Endothelial cell of umbilical vein (primary cell): Measurements from ENCODE around the gene SPATA33. TPM values are rescaled to one million over a fixed set of nuclear protein-coding genes. Genes with fewer than 3 reads are reported as not detected.

Experiments used
- BruUV-seq: library from RNA; stranded (reverse); fragments of 400-500 nt; replicated peaks from 2 replicates; lab custom pipeline; 2021; lab: Mats Ljungman, UMichigan
- CTCF ChIA-PET: fragments of 300-600, 350-600 bp; sonication (Branson Sonifier 250); formaldehyde crosslinking; loops from one replicate; lab custom pipeline; 2021; ENCODE audit warnings: antibody characterized with exemption, inconsistent platforms; lab: Charles Lee
- POLR2A ChIA-PET: fragments of 300-600, 350-600 bp; sonication (Branson Sonifier 250); formaldehyde crosslinking; loops from one replicate; lab custom pipeline; 2021; ENCODE audit warnings: antibody characterized with exemption, inconsistent platforms; lab: Charles Lee
- DNase-seq: peaks from one replicate; pipeline ENCODE4 v3.0.0-alpha.2; 2011; ENCODE audit warnings: low read depth, low spot score
- FAIRE-seq: peaks from 2 replicates; lab custom pipeline; 2011; peaks lifted over from hg19 to GRCh38; lab: Jason Lieb, UNC
- H2AFZ ChIP-seq: 2 replicates; pipeline ENCODE4 v1.6.0; 2012; ENCODE audit warnings: low read depth, low read length, control low read depth, inconsistent platforms
- H3K27ac ChIP-seq: 2 replicates; pipeline ENCODE4 v1.5.1; 2011; ENCODE audit warnings: low read depth, mild to moderate bottlenecking, control low read depth, low read length, moderate library complexity; ENCODE audit not compliant: insufficient read depth
- H3K27me3 ChIP-seq, 2 experiments: 2 replicates each; pipeline versions ENCODE4 v1.6.0 to v1.6.1; 2011; ENCODE audit warnings: low read length in 2 of 2, mixed read lengths in 1 of 2; ENCODE audit not compliant: control insufficient read depth in 2 of 2, insufficient read depth in 2 of 2
- H3K36me3 ChIP-seq, 2 experiments: 2 replicates in 1 of 2; 3 replicates in 1 of 2; pipeline ENCODE4 v1.5.1; 2011; ENCODE audit warnings: low read length in 2 of 2, mild to moderate bottlenecking in 1 of 2, moderate library complexity in 1 of 2; ENCODE audit not compliant: control insufficient read depth in 2 of 2, insufficient read depth in 2 of 2; ENCODE audit errors: extremely low read depth in 1 of 2
- H3K4me1 ChIP-seq: 3 replicates; pipeline ENCODE4 v1.5.1; 2011; ENCODE audit warnings: mild to moderate bottlenecking, low read length; ENCODE audit not compliant: control insufficient read depth, insufficient read depth; ENCODE audit errors: extremely low read depth
- H3K4me2 ChIP-seq: 2 replicates; pipeline ENCODE4 v1.6.1; 2011; ENCODE audit warnings: low read length, control low read depth, mixed read lengths; ENCODE audit not compliant: insufficient read depth
- H3K4me3 ChIP-seq, 3 experiments: fragments of 200-600 bp in 1 of 3; sonication (generic), shearing (Covaris generic) in 1 of 3; replicated peaks in 1 of 3; 2 replicates each; pipeline ENCODE4 v1.5.1; 2011 to 2016; ENCODE audit warnings: control low read depth in 3 of 3, low read length in 3 of 3, mild to moderate bottlenecking in 2 of 3, inconsistent platforms in 1 of 3, low read depth in 1 of 3, moderate library complexity in 1 of 3; ENCODE audit not compliant: insufficient read depth in 1 of 3
- H3K79me2 ChIP-seq: 2 replicates; pipeline ENCODE4 v1.6.0; 2012; ENCODE audit warnings: low read length, inconsistent platforms; ENCODE audit not compliant: control insufficient read depth, insufficient read depth
- H3K9ac ChIP-seq: replicated peaks from 2 replicates; pipeline ENCODE3; 2011; ENCODE audit warnings: low read length, control low read depth; ENCODE audit not compliant: insufficient read depth; ENCODE audit errors: extremely low read depth
- H3K9me1 ChIP-seq: replicated peaks from 3 replicates; pipeline ENCODE4 v1.6.0; 2011; ENCODE audit warnings: mild to moderate bottlenecking, low read length; ENCODE audit not compliant: control insufficient read depth, insufficient read depth; ENCODE audit errors: extremely low read depth
- H3K9me3 ChIP-seq: replicated peaks from 2 replicates; pipeline ENCODE4 v1.5.1; 2012; ENCODE audit warnings: low read length, inconsistent platforms; ENCODE audit not compliant: control insufficient read depth, insufficient read depth
- H4K20me1 ChIP-seq: replicated peaks from 2 replicates; pipeline ENCODE3; 2011; ENCODE audit warnings: mild to moderate bottlenecking, low read length; ENCODE audit not compliant: control insufficient read depth, insufficient read depth; ENCODE audit errors: extremely low read depth
- EZH2 ChIP-seq: IDR thresholded peaks from 2 replicates; pipeline ENCODE4 v1.6.1; 2012; ENCODE audit warnings: borderline replicate concordance, low read depth, mild to moderate bottlenecking, moderate library complexity, low read length, inconsistent platforms; ENCODE audit not compliant: severe bottlenecking
- JUN ChIP-seq: IDR thresholded peaks from 2 replicates; pipeline ENCODE4 v1.6.1; 2011; ENCODE audit warnings: borderline replicate concordance, low read depth; ENCODE audit not compliant: insufficient read length, insufficient read depth
- MYC ChIP-seq: IDR thresholded peaks from one replicate; pipeline ENCODE4 v1.6.1; 2011; ENCODE audit warnings: mild to moderate bottlenecking, low read depth, low read length
- POLR2A ChIP-seq: IDR thresholded peaks from 2 replicates; pipeline ENCODE4 v1.6.1; 2012; ENCODE audit warnings: low read depth, mild to moderate bottlenecking, control low read depth, low read length
- POLR2AphosphoS5 ChIP-seq: IDR thresholded peaks from 2 replicates; pipeline ENCODE4 v1.6.1; 2012; ENCODE audit warnings: low read depth, mild to moderate bottlenecking, control low read depth, low read length, moderate library complexity; ENCODE audit not compliant: insufficient read depth
- dilution Hi-C: fragments of 300-500 bp; cut with MboI; formaldehyde crosslinking; loops from one replicate; pipeline ENCODE4 v1.15.0; 2019; ENCODE audit warnings: low sequenced_read_pairs; ENCODE audit not compliant: extremely low pct_ligation_motif_present
- intact Hi-C: fragments of 100-400 bp; cut with micrococcal nuclease; formaldehyde crosslinking; loops from one replicate; pipeline ENCODE4 v1.10.0; 2022
- polyA plus RNA-seq, 4 experiments: library from polyadenylated mRNA; depleted of rRNA in 3 of 4; stranded (reverse) in 3 of 4; unstranded in 1 of 4; fragments of >200 nt; gene quantifications; 2 replicates each; pipeline versions ENCODE4 v1.2.1 to v1.2.3, GENCODE V29; 2011 to 2012; ENCODE audit warnings: missing spikeins in 1 of 4
- total RNA-seq: library from RNA; stranded (reverse); gene quantifications from 2 replicates; pipeline ENCODE4 v1.2.3, GENCODE V29; 2021
- TF ChIP-seq, protein P1 (sequence below), 2 donors: IDR thresholded peaks; 1 replicate in 1 of 2; 2 replicates in 1 of 2; pipeline ENCODE4 v1.5.1; 2011; ENCODE audit warnings: low read length in 2 of 2, mild to moderate bottlenecking in 2 of 2, moderate library complexity in 2 of 2, control low read depth in 1 of 2, inconsistent platforms in 1 of 2, low read depth in 1 of 2; ENCODE audit not compliant: insufficient read depth in 1 of 2; ENCODE audit errors: extremely low read depth in 1 of 2
- TF ChIP-seq, protein P2 (sequence below): IDR thresholded peaks from 2 replicates; pipeline ENCODE4 v1.6.1; 2011; ENCODE audit not compliant: insufficient read depth, insufficient read length

SPATA33 gene
- total and polyA plus RNA-seq, 2 donors (not counting 3 experiments of a cell fraction or from before 2014, with no cell fraction given), result 3.5 to 11.4 TPM

DNA sequence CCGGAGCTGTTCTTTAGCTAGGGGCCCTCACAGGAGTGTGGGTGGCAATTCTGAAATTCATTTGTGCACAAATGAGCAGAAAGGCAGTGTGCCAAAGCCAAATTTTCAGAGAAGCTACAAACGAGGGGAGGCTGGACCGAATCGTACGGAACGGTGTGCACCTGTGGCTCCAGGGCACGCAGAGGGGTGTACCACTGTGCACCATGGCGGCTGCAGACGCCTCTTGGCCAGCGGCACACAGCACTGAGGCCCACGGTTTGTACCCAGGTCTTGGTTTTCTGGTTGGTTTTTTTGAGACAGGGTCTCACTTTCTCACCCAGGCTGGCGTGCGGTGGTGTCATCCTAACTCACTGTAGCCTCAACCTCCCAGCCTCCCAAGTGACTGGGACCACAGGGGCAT, 15.1 kb upstream of the SPATA33 start:
- no peaks in the 10 kb centered on the region for H3K27me3 ChIP-seq
- H3K36me3 ChIP-seq, result peaks cover 4 to 23% of the 10 kb centered on the region in 2 experiments
- H3K9me3 ChIP-seq, result no peaks in the 10 kb centered on the region
- H3K79me2 ChIP-seq, result no peaks in the 10 kb centered on the region
- no peak for TF ChIP-seq POLR2AphosphoS5
- TF ChIP-seq, protein P1, sequence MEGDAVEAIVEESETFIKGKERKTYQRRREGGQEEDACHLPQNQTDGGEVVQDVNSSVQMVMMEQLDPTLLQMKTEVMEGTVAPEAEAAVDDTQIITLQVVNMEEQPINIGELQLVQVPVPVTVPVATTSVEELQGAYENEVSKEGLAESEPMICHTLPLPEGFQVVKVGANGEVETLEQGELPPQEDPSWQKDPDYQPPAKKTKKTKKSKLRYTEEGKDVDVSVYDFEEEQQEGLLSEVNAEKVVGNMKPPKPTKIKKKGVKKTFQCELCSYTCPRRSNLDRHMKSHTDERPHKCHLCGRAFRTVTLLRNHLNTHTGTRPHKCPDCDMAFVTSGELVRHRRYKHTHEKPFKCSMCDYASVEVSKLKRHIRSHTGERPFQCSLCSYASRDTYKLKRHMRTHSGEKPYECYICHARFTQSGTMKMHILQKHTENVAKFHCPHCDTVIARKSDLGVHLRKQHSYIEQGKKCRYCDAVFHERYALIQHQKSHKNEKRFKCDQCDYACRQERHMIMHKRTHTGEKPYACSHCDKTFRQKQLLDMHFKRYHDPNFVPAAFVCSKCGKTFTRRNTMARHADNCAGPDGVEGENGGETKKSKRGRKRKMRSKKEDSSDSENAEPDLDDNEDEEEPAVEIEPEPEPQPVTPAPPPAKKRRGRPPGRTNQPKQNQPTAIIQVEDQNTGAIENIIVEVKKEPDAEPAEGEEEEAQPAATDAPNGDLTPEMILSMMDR (IDR thresholded peaks at IDR 0.05; ENCODE audit: extremely low read depth in 1 of 2, insufficient read depth in 1 of 2, low read depth in 1 of 2, low read length in 2 of 2), result no peak
- TF ChIP-seq, protein P2, sequence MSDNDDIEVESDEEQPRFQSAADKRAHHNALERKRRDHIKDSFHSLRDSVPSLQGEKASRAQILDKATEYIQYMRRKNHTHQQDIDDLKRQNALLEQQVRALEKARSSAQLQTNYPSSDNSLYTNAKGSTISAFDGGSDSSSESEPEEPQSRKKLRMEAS, result no peak
- no peak for TF ChIP-seq MYC
- TF ChIP-seq JUN, result no peak
- TF ChIP-seq POLR2A, result no peak
- no peak for TF ChIP-seq EZH2
- no peak overlapping the region for H2AFZ ChIP-seq
- no peak overlapping the region for H3K4me2 ChIP-seq
- DNase-seq (no peak), FAIRE-seq (no peak)
- no peaks in the 10 kb centered on the region for H4K20me1 ChIP-seq
- H3K9ac ChIP-seq, result no peak overlapping the region
- ChIA-PET POLR2A (interaction anchor here (1.1 kb wide), 1 partner anchor 80 kb away, joined by 3 read pairs; no protein-coding TSS in a partner anchor), CTCF (interaction anchor here (1.1 to 4.8 kb wide), 2 partner anchors 28 to 219 kb away, joined by 3 to 28 read pairs; no protein-coding TSS in a partner anchor)
- no TSS peak for BruUV-seq
- intact Hi-C loops (no loop called here), dilution Hi-C loops (no loop called here)
- no peak overlapping the region for H3K27ac ChIP-seq
- H3K9me1 ChIP-seq, result no peaks in the 10 kb centered on the region
- H3K4me1 ChIP-seq, result no peaks in the 10 kb centered on the region
- H3K4me3 ChIP-seq, result no peak overlapping the region
